Esophagus squamous epithelium (tissue), 5 donors: Measurements from ENCODE around the gene FOXL3. TPM values are rescaled to one million over a fixed set of nuclear protein-coding genes. Genes with fewer than 3 reads are reported as not detected.

Experiments used
- DNase-seq: peaks from one replicate; lab custom pipeline; 2025; lab: John Stamatoyannopoulos, UW
- H3K27ac ChIP-seq, 4 donors: fragments of 200-600 bp; sonication (generic); one replicate each; pipeline ENCODE4 v1.5.1; 2016 to 2019; ENCODE audit warnings: mild to moderate bottlenecking in 1 of 4
- H3K27me3 ChIP-seq, 4 donors: fragments of 200-600 bp; sonication (generic); 1 replicate in 3 of 4; 2 replicates in 1 of 4; pipeline versions ENCODE4 v1.5.1 to v1.6.0; 2017 to 2021; ENCODE audit warnings: antibody characterized with exemption in 1 of 4
- H3K36me3 ChIP-seq, 3 donors: fragments of 200-600 bp; sonication (generic); one replicate each; pipeline ENCODE4 v1.5.1; 2016 to 2019
- H3K4me1 ChIP-seq, 3 donors: fragments of 200-600 bp; sonication (generic); one replicate each; pipeline ENCODE4 v1.5.1; 2017 to 2019
- H3K4me3 ChIP-seq, 4 donors: fragments of 200-600 bp; sonication (generic); 1 replicate in 3 of 4; 2 replicates in 1 of 4; pipeline ENCODE4 v1.5.1; 2016 to 2019; ENCODE audit warnings: mild to moderate bottlenecking in 2 of 4, moderate library complexity in 1 of 4
- H3K9me3 ChIP-seq, 3 donors: fragments of 200-600 bp; sonication (generic); one replicate each; pipeline ENCODE4 v1.5.1; 2016 to 2019
- CTCF ChIP-seq, 6 experiments: fragments of 450-650 bp in 4 of 6; fragments of 200-600 bp in 2 of 6; sonication (generic) in 2 of 6; IDR thresholded peaks; one replicate each; pipeline ENCODE4 v1.5.1; 2016 to 2019; ENCODE audit warnings: antibody characterized with exemption in 6 of 6, mild to moderate bottlenecking in 4 of 6, moderate library complexity in 4 of 6
- POLR2A ChIP-seq, 4 donors: fragments of 450-650 bp; IDR thresholded peaks; one replicate each; pipeline ENCODE4 v1.6.1; 2017; ENCODE audit warnings: antibody characterized with exemption in 4 of 4, mild to moderate bottlenecking in 4 of 4, moderate library complexity in 3 of 4
- WGBS, 2 donors: methylation state at CpG; one replicate each; pipeline ENCODE4 v1.1.5; 2018; 5-methylcytosine and 5-hydroxymethylcytosine counted together
- intact Hi-C: fragments of 100-400 bp; cut with DNase I; formaldehyde crosslinking; loops from one replicate; pipeline ENCODE4 v1.15.0; 2022
- total RNA-seq, 4 donors: library from RNA; depleted of rRNA; stranded (reverse); fragments of >200 nt; gene quantifications; one replicate each; pipeline ENCODE4 v1.1.0, GENCODE V29; 2016
- donor health status: DM: yes; HTN: yes; CAD: no.

Gene FOXL3
- total RNA-seq, 4 donors from 2014 or later: not detected

- peaks cover 0 to 26% (median 0%) of the 10 kb centered on the region in 4 donors for H3K27me3 ChIP-seq
- no peak overlapping the region for H3K27ac ChIP-seq
- intact Hi-C loops: no loop called here
- no peak overlapping the region for H3K4me3 ChIP-seq
- no peak for DNase-seq
- no peaks in the 10 kb centered on the region for H3K36me3 ChIP-seq
- H3K4me1 ChIP-seq: peaks cover 0 to 13% (median 0%) of the 10 kb centered on the region in 3 donors
- WGBS, 2 donors: 69 to 73% methylated on average over 2 to 3 of the region's 3 CpGs
- no peaks in the 10 kb centered on the region for H3K9me3 ChIP-seq
- TF ChIP-seq POLR2A (IDR thresholded peaks at IDR 0.05): no peak
- TF ChIP-seq CTCF (IDR thresholded peaks at IDR 0.05): no peak
Observed at GRCh38 chr7:339062-339342, 49.0 kb downstream of the FOXL3 start.

DNA sequence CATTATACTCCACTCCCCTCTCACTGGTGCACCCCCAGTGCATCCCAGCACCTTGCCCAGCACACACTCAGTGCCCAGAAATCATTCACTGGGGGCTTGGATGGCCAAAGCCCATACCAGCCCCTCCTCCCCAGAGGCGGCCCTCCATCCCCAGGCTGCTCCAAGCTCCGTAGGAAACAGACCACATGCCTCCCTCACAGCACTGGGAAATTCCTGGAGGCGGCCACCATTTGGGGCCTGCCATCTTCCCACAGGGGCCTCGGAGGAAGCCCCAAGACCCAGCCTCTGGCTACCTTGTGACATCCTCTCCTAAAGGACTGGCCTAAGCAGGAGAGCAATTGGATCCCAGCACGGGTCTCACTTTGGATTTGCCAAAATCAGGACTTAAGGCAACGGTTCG lies 49.7 kb downstream of the FOXL3 start:
- TF ChIP-seq POLR2A (IDR thresholded peaks at IDR 0.05) (no peak), CTCF (IDR thresholded peaks at IDR 0.05) (no peak)
- H3K27me3 ChIP-seq: peaks cover 0 to 26% (median 0%) of the 10 kb centered on the region in 4 donors
- no peak overlapping the region for H3K4me3 ChIP-seq
- H3K4me1 ChIP-seq: peaks cover 0 to 13% (median 0%) of the 10 kb centered on the region in 3 donors
- no peaks in the 10 kb centered on the region for H3K36me3 ChIP-seq
- 85 to 100% methylated on average over 1 to 3 of the region's 7 CpGs for WGBS, 2 donors
- intact Hi-C loops: no loop called here
- no peak overlapping the region for H3K27ac ChIP-seq
- no peaks in the 10 kb centered on the region for H3K9me3 ChIP-seq
- DNase-seq: no peak

DNA sequence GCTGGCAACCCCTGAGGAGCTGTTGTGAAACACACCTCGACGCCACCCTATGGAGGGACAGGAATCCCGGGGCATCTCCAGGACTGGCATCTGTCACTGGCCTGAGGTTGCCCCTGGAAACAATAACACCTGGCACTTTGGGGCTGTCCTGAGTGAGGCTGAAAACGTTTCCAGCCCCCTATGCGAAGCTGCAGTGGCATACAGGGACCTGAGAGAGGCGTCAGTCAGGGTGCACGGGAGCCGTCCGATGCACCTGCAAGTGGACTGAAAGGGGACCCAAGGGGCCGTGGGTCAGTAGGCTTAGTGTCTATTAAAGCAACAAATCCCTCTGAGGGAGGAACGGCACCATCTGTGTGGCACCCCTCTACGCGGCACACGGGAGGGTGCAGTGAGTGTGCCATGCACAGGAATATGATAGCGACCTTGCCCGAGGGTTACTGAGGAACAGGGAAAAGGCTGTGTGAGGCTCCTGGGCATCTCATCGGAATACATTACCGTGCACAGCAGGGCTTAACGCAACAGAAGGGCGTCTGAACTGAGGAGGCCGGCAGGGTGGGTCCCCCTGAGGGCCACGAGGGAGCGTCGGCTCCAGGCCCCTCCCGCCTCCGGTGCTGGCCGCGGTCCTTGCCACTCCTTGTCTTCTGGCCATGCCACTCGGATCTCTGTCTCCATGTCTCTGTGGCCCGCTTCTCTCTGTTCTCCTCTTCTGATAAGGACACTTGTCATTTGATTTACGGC lies 50.4 kb downstream of the FOXL3 start:
- no peaks in the 10 kb centered on the region for H3K36me3 ChIP-seq
- no peak for DNase-seq
- peaks cover 0 to 26% (median 0%) of the 10 kb centered on the region in 4 donors for H3K27me3 ChIP-seq
- H3K9me3 ChIP-seq: no peaks in the 10 kb centered on the region
- H3K4me1 ChIP-seq: peaks cover 0 to 13% (median 0%) of the 10 kb centered on the region in 3 donors
- H3K27ac ChIP-seq: no peak overlapping the region
- no peak overlapping the region for H3K4me3 ChIP-seq
- 63 to 71% methylated on average over 21 to 25 of the region's 31 CpGs for WGBS, 2 donors
- TF ChIP-seq POLR2A (IDR thresholded peaks at IDR 0.05): no peak
- TF ChIP-seq CTCF (IDR thresholded peaks at IDR 0.05): no peak
- intact Hi-C loops: no loop called here

Other genes with a start within 250 kb of the FOXL3 start
- 10 to 100 TPM in 3 of 4 donors, 1 to 10 TPM in 1; 8.5 to 16.0 (median 13.7) TPM for gene FAM20C, start 97.6 kb upstream of the FOXL3 start, total RNA-seq
- gene PDGFA, start 229.7 kb downstream of the FOXL3 start, total RNA-seq: 10 to 100 TPM in 2 of 4 donors, 1 to 10 TPM in 2; 5.1 to 13.5 (median 8.5) TPM